WTC11 (cell line): Measurements from ENCODE around the gene METRN. TPM values are rescaled to one million over a fixed set of nuclear protein-coding genes. Genes with fewer than 3 reads are reported as not detected.
A peak's percentile ranks its signal among the peaks of the same experiment; 100 is the strongest.

Experiments
- ATF1 ChIP-seq: sonication (generic); formaldehyde crosslinking; IDR thresholded peaks from 2 replicates; pipeline ENCODE4 v1.8.1; 2023; ENCODE audit warnings: mild to moderate bottlenecking, moderate library complexity, missing genetic modification reagents
- CDX4 ChIP-seq: fragments of 250-450 bp; sonication (Bioruptor Pico); IDR thresholded peaks from 2 replicates; pipeline ENCODE4 v1.9.0; 2021; ENCODE audit warnings: moderate library complexity, mild to moderate bottlenecking, inconsistent platforms, borderline replicate concordance
- CREM ChIP-seq: sonication (generic); formaldehyde crosslinking; IDR thresholded peaks from 2 replicates; pipeline ENCODE4 v1.8.1; 2022; ENCODE audit warnings: mild to moderate bottlenecking, missing genetic modification reagents, moderate library complexity
- E2F1 ChIP-seq: sonication (generic); formaldehyde crosslinking; IDR thresholded peaks from 2 replicates; pipeline ENCODE4 v1.8.0; 2022; ENCODE audit warnings: mild to moderate bottlenecking, missing genetic modification reagents
- ELF4 ChIP-seq: sonication (generic); formaldehyde crosslinking; IDR thresholded peaks from 2 replicates; pipeline ENCODE4 v1.8.1; 2022; ENCODE audit warnings: low read depth, mild to moderate bottlenecking, moderate library complexity, missing genetic modification reagents
- ESRRA ChIP-seq: sonication (generic); formaldehyde crosslinking; IDR thresholded peaks from 2 replicates; pipeline ENCODE4 v1.8.1; 2022; ENCODE audit warnings: mild to moderate bottlenecking, missing genetic modification reagents, borderline replicate concordance
- GABPB1 ChIP-seq: sonication (generic); formaldehyde crosslinking; IDR thresholded peaks from 2 replicates; pipeline ENCODE4 v1.8.1; 2023; ENCODE audit warnings: mild to moderate bottlenecking, missing genetic modification reagents
- GTF2I ChIP-seq: fragments of 250-450 bp; sonication (Bioruptor Pico); conservative IDR thresholded peaks from 2 replicates; pipeline ENCODE4 v1.4.0; 2021; ENCODE audit warnings: mild to moderate bottlenecking
- HMGXB4 ChIP-seq: sonication (generic); formaldehyde crosslinking; IDR thresholded peaks from 2 replicates; pipeline ENCODE4 v1.8.1; 2023; ENCODE audit warnings: mild to moderate bottlenecking, moderate library complexity, missing genetic modification reagents
- JAZF1 ChIP-seq: fragments of 250-450 bp; sonication (Bioruptor Pico); IDR thresholded peaks from 2 replicates; pipeline ENCODE4 v1.9.0; 2021; ENCODE audit warnings: moderate library complexity, mild to moderate bottlenecking, inconsistent platforms
- MXD4 ChIP-seq: fragments of 250-450 bp; sonication (Bioruptor Pico); IDR thresholded peaks from 2 replicates; pipeline ENCODE4 v1.8.0; 2021; ENCODE audit warnings: mild to moderate bottlenecking, moderate library complexity, borderline replicate concordance
- MYBL2 ChIP-seq: sonication (generic); formaldehyde crosslinking; IDR thresholded peaks from 2 replicates; pipeline ENCODE4 v1.8.1; 2023; ENCODE audit warnings: mild to moderate bottlenecking, moderate library complexity, missing genetic modification reagents
- NFATC4 ChIP-seq: fragments of 250-450 bp; sonication (Bioruptor Pico); IDR thresholded peaks from 2 replicates; pipeline ENCODE4 v1.9.0; 2021; ENCODE audit warnings: mild to moderate bottlenecking
- NFE2L1 ChIP-seq: sonication (generic); formaldehyde crosslinking; IDR thresholded peaks from 2 replicates; pipeline ENCODE4 v1.8.1; 2023; ENCODE audit warnings: missing genetic modification reagents
- NR3C1 ChIP-seq: sonication (generic); formaldehyde crosslinking; conservative IDR thresholded peaks from 2 replicates; pipeline ENCODE4 v1.8.1; 2023; ENCODE audit warnings: low read depth, mild to moderate bottlenecking, missing genetic modification reagents
- RORB ChIP-seq: fragments of 250-450 bp; sonication (Bioruptor Pico); IDR thresholded peaks from 2 replicates; pipeline ENCODE4 v1.9.0; 2021; ENCODE audit warnings: mild to moderate bottlenecking
- SMAD4 ChIP-seq: sonication (generic); formaldehyde crosslinking; IDR thresholded peaks from 2 replicates; pipeline ENCODE4 v1.8.0; 2022; ENCODE audit warnings: mild to moderate bottlenecking, missing genetic modification reagents
- ZNF219 ChIP-seq: sonication (generic); formaldehyde crosslinking; IDR thresholded peaks from 2 replicates; pipeline ENCODE4 v1.8.0; 2023; ENCODE audit warnings: missing genetic modification reagents, mild to moderate bottlenecking, borderline replicate concordance
- ZNF263 ChIP-seq: sonication (generic); formaldehyde crosslinking; IDR thresholded peaks from 2 replicates; pipeline ENCODE4 v1.8.1; 2022; ENCODE audit warnings: low read depth, mild to moderate bottlenecking, moderate library complexity, missing genetic modification reagents
- total RNA-seq: library from RNA; stranded (reverse); gene quantifications from 3 replicates; pipeline ENCODE4 v1.2.3, GENCODE V29; 2021
- TF ChIP-seq, protein P1 (sequence below): sonication (generic); formaldehyde crosslinking; IDR thresholded peaks from 2 replicates; pipeline ENCODE4 v1.8.0; 2022; ENCODE audit warnings: mild to moderate bottlenecking, missing genetic modification reagents
- TF ChIP-seq, protein P2 (sequence below): sonication (generic); formaldehyde crosslinking; IDR thresholded peaks from 2 replicates; pipeline ENCODE4 v1.8.1; 2022; ENCODE audit warnings: missing genetic modification reagents, borderline replicate concordance
- TF ChIP-seq, protein P3 (sequence below): fragments of 250-450 bp; sonication (Bioruptor Pico); IDR thresholded peaks from 2 replicates; pipeline ENCODE4 v1.9.0; 2021; ENCODE audit warnings: mild to moderate bottlenecking, borderline replicate concordance
- TF ChIP-seq, protein P4 (sequence below): fragments of 250-450 bp; sonication (Bioruptor Pico); IDR thresholded peaks from 2 replicates; pipeline ENCODE4 v1.8.0; 2021; ENCODE audit warnings: mild to moderate bottlenecking
- TF ChIP-seq, protein P5 (sequence below): sonication (generic); formaldehyde crosslinking; IDR thresholded peaks from 2 replicates; pipeline ENCODE4 v1.8.0; 2022; ENCODE audit warnings: mild to moderate bottlenecking, missing genetic modification reagents

The METRN gene
- total RNA-seq, 1 experiment from 2014 or later = 30.9 TPM

DNA sequence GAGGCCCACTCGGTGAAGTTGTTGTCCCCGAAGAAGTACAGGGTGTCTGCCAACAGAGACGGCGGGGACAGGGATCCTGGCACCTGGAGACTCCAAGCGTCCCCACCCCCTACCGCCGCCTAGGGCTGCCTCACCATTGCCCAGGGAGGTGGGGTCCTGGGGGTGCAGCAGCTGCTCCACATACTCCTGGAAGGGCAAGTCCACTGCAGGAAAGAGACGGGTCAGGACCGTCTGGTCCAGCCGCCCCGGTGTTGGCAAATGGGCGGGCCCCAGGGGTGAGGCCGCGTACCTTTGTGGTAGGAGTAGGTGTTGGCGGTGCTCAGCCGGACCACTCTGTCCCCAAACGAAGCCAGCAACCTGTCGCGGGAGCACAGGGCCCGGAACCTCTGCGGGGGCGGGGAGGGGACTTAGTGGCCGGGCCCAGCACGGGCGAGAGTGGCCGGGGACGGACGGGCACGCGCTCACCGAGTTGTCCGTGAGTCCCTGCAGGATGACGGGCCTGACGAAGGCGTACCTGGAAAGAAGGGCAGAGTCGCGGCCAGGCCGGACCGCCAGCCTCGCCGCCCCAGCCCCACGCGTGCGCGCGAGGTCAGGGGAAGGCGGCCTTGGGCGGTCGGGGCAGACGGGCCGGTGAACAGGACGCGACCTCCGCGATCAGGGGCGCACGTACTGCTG is 31.4 kb upstream of the METRN start (continued):
- TF ChIP-seq HMGXB4 (peak; percentile 53; the same call in 1 of the 2 replicates), ELF4 (CRISPR knock-in tag) (no peak), NFE2L1 (no peak), RORB (CRISPR knock-in tag) (no peak), JAZF1 (CRISPR knock-in tag) (no peak), SMAD4 (CRISPR knock-in tag) (no peak), ZNF263 (CRISPR knock-in tag) (0 out of 2 replicates have a peak, but pooled peaks have one; percentile 18), ZNF219 (CRISPR knock-in tag) (no peak), CDX4 (CRISPR knock-in tag) (no peak), CREM (CRISPR knock-in tag) (0 out of 2 replicates have a peak, but pooled peaks have one; percentile 44), NR3C1 (CRISPR knock-in tag) (no peak), NFATC4 (no peak; the same call in none of the 2 replicates), E2F1 (CRISPR knock-in tag) (no peak), MYBL2 (0 out of 2 replicates have a peak, but pooled peaks have one; percentile 13), ATF1 (CRISPR knock-in tag) (peak; percentile 71; the same call in 1 of the 2 replicates), MXD4 (CRISPR knock-in tag) (no peak), GTF2I (CRISPR knock-in tag) (no peak), GABPB1 (CRISPR knock-in tag) (no peak), ESRRA (CRISPR knock-in tag) (0 out of 2 replicates have a peak, but pooled peaks have one; percentile 1)
- TF ChIP-seq, protein P1, sequence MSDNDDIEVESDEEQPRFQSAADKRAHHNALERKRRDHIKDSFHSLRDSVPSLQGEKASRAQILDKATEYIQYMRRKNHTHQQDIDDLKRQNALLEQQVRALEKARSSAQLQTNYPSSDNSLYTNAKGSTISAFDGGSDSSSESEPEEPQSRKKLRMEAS (CRISPR knock-in tag) = no peak
- TF ChIP-seq, protein P2, sequence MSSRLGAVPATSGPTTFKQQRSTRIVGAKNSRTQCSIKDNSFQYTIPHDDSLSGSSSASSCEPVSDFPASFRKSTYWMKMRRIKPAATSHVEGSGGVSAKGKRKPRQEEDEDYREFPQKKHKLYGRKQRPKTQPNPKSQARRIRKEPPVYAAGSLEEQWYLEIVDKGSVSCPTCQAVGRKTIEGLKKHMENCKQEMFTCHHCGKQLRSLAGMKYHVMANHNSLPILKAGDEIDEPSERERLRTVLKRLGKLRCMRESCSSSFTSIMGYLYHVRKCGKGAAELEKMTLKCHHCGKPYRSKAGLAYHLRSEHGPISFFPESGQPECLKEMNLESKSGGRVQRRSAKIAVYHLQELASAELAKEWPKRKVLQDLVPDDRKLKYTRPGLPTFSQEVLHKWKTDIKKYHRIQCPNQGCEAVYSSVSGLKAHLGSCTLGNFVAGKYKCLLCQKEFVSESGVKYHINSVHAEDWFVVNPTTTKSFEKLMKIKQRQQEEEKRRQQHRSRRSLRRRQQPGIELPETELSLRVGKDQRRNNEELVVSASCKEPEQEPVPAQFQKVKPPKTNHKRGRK (CRISPR knock-in tag) = no peak
- TF ChIP-seq, protein P3, sequence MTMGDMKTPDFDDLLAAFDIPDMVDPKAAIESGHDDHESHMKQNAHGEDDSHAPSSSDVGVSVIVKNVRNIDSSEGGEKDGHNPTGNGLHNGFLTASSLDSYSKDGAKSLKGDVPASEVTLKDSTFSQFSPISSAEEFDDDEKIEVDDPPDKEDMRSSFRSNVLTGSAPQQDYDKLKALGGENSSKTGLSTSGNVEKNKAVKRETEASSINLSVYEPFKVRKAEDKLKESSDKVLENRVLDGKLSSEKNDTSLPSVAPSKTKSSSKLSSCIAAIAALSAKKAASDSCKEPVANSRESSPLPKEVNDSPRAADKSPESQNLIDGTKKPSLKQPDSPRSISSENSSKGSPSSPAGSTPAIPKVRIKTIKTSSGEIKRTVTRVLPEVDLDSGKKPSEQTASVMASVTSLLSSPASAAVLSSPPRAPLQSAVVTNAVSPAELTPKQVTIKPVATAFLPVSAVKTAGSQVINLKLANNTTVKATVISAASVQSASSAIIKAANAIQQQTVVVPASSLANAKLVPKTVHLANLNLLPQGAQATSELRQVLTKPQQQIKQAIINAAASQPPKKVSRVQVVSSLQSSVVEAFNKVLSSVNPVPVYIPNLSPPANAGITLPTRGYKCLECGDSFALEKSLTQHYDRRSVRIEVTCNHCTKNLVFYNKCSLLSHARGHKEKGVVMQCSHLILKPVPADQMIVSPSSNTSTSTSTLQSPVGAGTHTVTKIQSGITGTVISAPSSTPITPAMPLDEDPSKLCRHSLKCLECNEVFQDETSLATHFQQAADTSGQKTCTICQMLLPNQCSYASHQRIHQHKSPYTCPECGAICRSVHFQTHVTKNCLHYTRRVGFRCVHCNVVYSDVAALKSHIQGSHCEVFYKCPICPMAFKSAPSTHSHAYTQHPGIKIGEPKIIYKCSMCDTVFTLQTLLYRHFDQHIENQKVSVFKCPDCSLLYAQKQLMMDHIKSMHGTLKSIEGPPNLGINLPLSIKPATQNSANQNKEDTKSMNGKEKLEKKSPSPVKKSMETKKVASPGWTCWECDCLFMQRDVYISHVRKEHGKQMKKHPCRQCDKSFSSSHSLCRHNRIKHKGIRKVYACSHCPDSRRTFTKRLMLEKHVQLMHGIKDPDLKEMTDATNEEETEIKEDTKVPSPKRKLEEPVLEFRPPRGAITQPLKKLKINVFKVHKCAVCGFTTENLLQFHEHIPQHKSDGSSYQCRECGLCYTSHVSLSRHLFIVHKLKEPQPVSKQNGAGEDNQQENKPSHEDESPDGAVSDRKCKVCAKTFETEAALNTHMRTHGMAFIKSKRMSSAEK (CRISPR knock-in tag) = no peak
- TF ChIP-seq, protein P4, sequence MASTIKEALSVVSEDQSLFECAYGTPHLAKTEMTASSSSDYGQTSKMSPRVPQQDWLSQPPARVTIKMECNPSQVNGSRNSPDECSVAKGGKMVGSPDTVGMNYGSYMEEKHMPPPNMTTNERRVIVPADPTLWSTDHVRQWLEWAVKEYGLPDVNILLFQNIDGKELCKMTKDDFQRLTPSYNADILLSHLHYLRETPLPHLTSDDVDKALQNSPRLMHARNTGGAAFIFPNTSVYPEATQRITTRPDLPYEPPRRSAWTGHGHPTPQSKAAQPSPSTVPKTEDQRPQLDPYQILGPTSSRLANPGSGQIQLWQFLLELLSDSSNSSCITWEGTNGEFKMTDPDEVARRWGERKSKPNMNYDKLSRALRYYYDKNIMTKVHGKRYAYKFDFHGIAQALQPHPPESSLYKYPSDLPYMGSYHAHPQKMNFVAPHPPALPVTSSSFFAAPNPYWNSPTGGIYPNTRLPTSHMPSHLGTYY = no peak
- TF ChIP-seq, protein P5, sequence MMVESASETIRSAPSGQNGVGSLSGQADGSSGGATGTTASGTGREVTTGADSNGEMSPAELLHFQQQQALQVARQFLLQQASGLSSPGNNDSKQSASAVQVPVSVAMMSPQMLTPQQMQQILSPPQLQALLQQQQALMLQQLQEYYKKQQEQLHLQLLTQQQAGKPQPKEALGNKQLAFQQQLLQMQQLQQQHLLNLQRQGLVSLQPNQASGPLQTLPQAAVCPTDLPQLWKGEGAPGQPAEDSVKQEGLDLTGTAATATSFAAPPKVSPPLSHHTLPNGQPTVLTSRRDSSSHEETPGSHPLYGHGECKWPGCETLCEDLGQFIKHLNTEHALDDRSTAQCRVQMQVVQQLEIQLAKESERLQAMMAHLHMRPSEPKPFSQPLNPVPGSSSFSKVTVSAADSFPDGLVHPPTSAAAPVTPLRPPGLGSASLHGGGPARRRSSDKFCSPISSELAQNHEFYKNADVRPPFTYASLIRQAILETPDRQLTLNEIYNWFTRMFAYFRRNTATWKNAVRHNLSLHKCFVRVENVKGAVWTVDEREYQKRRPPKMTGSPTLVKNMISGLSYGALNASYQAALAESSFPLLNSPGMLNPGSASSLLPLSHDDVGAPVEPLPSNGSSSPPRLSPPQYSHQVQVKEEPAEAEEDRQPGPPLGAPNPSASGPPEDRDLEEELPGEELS (CRISPR knock-in tag) = no peak
